ENCODE measurements around the gene CTU2. TPM values are rescaled to one million over a fixed set of nuclear protein-coding genes. Genes with fewer than 3 reads are reported as not detected.

The CTU2 gene
- total and polyA plus RNA-seq, 2 donors (not counting 1 experiment from before 2014, with no cell fraction given) = 18.4 to 23.7 TPM

DNA sequence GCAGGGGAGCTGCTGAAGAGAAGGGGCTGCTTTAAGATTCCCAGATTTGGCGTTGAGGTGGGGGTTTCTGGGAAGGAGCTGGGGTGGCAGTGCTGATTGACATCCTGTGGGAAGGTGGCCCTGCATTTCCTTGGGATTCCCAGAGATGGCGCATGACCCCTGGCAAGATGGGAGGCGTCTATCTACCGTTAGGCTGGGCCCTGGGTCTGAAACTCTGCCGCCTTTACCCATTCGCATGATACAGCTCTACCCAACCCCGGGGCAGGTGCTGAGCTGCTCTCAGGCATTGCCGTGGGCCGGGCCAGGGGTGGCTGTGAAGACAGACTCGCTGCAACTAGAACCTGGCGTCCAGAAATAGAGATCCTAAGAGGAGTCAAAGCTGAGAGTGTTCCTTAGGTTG lies 33.5 kb upstream of the CTU2 start:
- Mint-ChIP-seq H3K27ac (no peak overlapping the region), H3K9me3 (ENCODE audit: insufficient read depth) (no peaks in the 10 kb centered on the region), H3K4me1 (no peaks in the 10 kb centered on the region), H3K27me3 (no peaks in the 10 kb centered on the region), H3K4me3 (no peak overlapping the region)
- Histone ChIP-seq H2AFZ (ENCODE audit: insufficient read depth, low read depth, low read length, poor library complexity, severe bottlenecking) (no peak overlapping the region), H3K4me1 (ENCODE audit: control insufficient read depth in 2 of 2, insufficient read depth in 2 of 2, low read length in 2 of 2) (no peaks in the 10 kb centered on the region), H3K4me3 (ENCODE audit: control extremely low read depth in 1 of 5, extremely low read depth in 1 of 5, insufficient read depth in 1 of 5, low read depth in 2 of 5, low read length in 4 of 5) (no peak overlapping the region), H3K79me2 (ENCODE audit: control insufficient read depth, insufficient read depth, low read length) (peaks cover 17% of the 10 kb centered on the region), H3K9ac (ENCODE audit: low read length) (no peak overlapping the region), H4K20me1 (ENCODE audit: control insufficient read depth, insufficient read depth, low read length, poor library complexity, severe bottlenecking) (peaks cover 20% of the 10 kb centered on the region), H3K36me3 (replicated peaks in 1 of 2; ENCODE audit: control extremely low read depth in 1 of 2, control insufficient read depth in 1 of 2, extremely low read depth in 1 of 2, insufficient read depth in 2 of 2, low read length in 1 of 2) (peaks cover 0 to 18% of the 10 kb centered on the region in 2 experiments), H3K9me3 (ENCODE audit: control extremely low read depth in 1 of 3, control insufficient read depth in 2 of 3, insufficient read depth in 1 of 3, low read length in 2 of 3) (no peaks in the 10 kb centered on the region), H3K27ac (ENCODE audit: low read length in 2 of 2) (no peak overlapping the region), H3K4me2 (replicated peaks; ENCODE audit: low read depth, low read length, poor library complexity, severe bottlenecking) (no peak overlapping the region), H3K27me3 (replicated peaks in 1 of 4; ENCODE audit: control extremely low read depth in 1 of 4, control insufficient read depth in 3 of 4, insufficient read depth in 4 of 4, low read length in 3 of 4) (no peaks in the 10 kb centered on the region)
- no peak for DNase-seq
- intact Hi-C loops (cut with micrococcal nuclease) = no loop called here
- POLR2A ChIA-PET = no interaction called here
- no peak for ATAC-seq (ENCODE audit: low read depth)
- TF ChIP-seq CTCF (IDR thresholded peaks at IDR 0.05) (no peak), EZH2 (IDR thresholded peaks at IDR 0.05; ENCODE audit: borderline replicate concordance, insufficient read depth, low read depth, low read length, poor library complexity, severe bottlenecking) (no peak)
- CTCF ChIA-PET = interaction anchor here (0.6 kb wide), 1 partner anchor 52 kb away, joined by 3 read pairs; no protein-coding TSS in a partner anchor
- WGBS (ENCODE audit: insufficient coverage) = 92% methylated on average over 11 of the region's 11 CpGs

GRCh38 chr16:88673716-88674379 lies 32.5 kb upstream of the CTU2 start:
- H4K20me1 ChIP-seq (ENCODE audit: control insufficient read depth, insufficient read depth, low read length, poor library complexity, severe bottlenecking) = peaks cover 31% of the 10 kb centered on the region
- CTCF ChIA-PET = interaction anchor here (2.2 kb wide), 1 partner anchor 9 kb away, joined by 7 read pairs; no protein-coding TSS in a partner anchor

More at GRCh38 chr16:88673716-88674379, 32.5 kb upstream of the CTU2 start:
- H3K4me3 Mint-ChIP-seq = no peak overlapping the region
- 90% methylated on average over 13 of the region's 19 CpGs for WGBS (ENCODE audit: insufficient coverage)
- no peaks in the 10 kb centered on the region for H3K9me3 Mint-ChIP-seq (ENCODE audit: insufficient read depth)
- POLR2A ChIA-PET = interaction anchor here (0.6 to 1.8 kb wide), 3 partner anchors 9 to 720 kb away, joined by 3 to 8 read pairs (median 4); no protein-coding TSS in a partner anchor
- ATAC-seq (ENCODE audit: low read depth) (no peak), DNase-seq (no peak)
- Histone ChIP-seq H3K27ac (ENCODE audit: low read length in 2 of 2) (no peak overlapping the region), H3K9ac (ENCODE audit: low read length) (no peak overlapping the region), H3K36me3 (replicated peaks in 1 of 2; ENCODE audit: control extremely low read depth in 1 of 2, control insufficient read depth in 1 of 2, extremely low read depth in 1 of 2, insufficient read depth in 2 of 2, low read length in 1 of 2) (peaks cover 0 to 29% of the 10 kb centered on the region in 2 experiments), H3K4me2 (replicated peaks; ENCODE audit: low read depth, low read length, poor library complexity, severe bottlenecking) (no peak overlapping the region), H3K27me3 (replicated peaks in 1 of 4; ENCODE audit: control extremely low read depth in 1 of 4, control insufficient read depth in 3 of 4, insufficient read depth in 4 of 4, low read length in 3 of 4) (no peaks in the 10 kb centered on the region), H3K79me2 (ENCODE audit: control insufficient read depth, insufficient read depth, low read length) (peaks cover 26% of the 10 kb centered on the region), H3K4me3 (ENCODE audit: control extremely low read depth in 1 of 5, extremely low read depth in 1 of 5, insufficient read depth in 1 of 5, low read depth in 2 of 5, low read length in 4 of 5) (no peak overlapping the region), H3K9me3 (ENCODE audit: control extremely low read depth in 1 of 3, control insufficient read depth in 2 of 3, insufficient read depth in 1 of 3, low read length in 2 of 3) (no peaks in the 10 kb centered on the region), H3K4me1 (ENCODE audit: control insufficient read depth in 2 of 2, insufficient read depth in 2 of 2, low read length in 2 of 2) (no peaks in the 10 kb centered on the region), H2AFZ (ENCODE audit: insufficient read depth, low read depth, low read length, poor library complexity, severe bottlenecking) (no peak overlapping the region)
- TF ChIP-seq CTCF (IDR thresholded peaks at IDR 0.05) (no peak), EZH2 (IDR thresholded peaks at IDR 0.05; ENCODE audit: borderline replicate concordance, insufficient read depth, low read depth, low read length, poor library complexity, severe bottlenecking) (no peak)
- no peaks in the 10 kb centered on the region for H3K27me3 Mint-ChIP-seq
- no peaks in the 10 kb centered on the region for H3K4me1 Mint-ChIP-seq
- intact Hi-C loops (cut with micrococcal nuclease) = no loop called here
- no peak overlapping the region for H3K27ac Mint-ChIP-seq
